H4 (cell line): Measurements from ENCODE around the gene TAAR8. TPM values are rescaled to one million over a fixed set of nuclear protein-coding genes. Genes with fewer than 3 reads are reported as not detected.
"Not testable (repeated sequence)": the region's sequence is repeated elsewhere in the genome, so short reads cannot be mapped to it uniquely, and the experiment has no call there.

ENCODE experiments used
- DNase-seq: peaks from one replicate; pipeline ENCODE4 v3.0.0-alpha.2; 2015; ENCODE audit warnings: low spot score
- total RNA-seq: library from RNA; depleted of rRNA; stranded (reverse); fragments of >200 nt; shearing (Covaris generic); gene quantifications from 2 replicates; pipeline ENCODE4 v1.2.3, GENCODE V29; 2014; rRNA removed

Gene TAAR8
- not detected in 2 replicates for total RNA-seq

GRCh38 chr6:132552372-132552771 is at the start of gene TAAR8:
TAAR8 (plus strand) TSS chr6:132552672; CDS start chr6:132552693, 21 bp downstream.
- DNase-seq, result no peak

GRCh38 chr6:132504757-132505156 is 47.7 kb upstream of the TAAR8 start:
- no peak for DNase-seq

GRCh38 chr6:132505158-132505557 is 47.3 kb upstream of the TAAR8 start:
- no peak for DNase-seq

GRCh38 chr6:132506461-132506860 is 46.0 kb upstream of the TAAR8 start:
- DNase-seq, result no peak

- no peak for DNase-seq
Measured at GRCh38 chr6:132506869-132507808, 45.3 kb upstream of the TAAR8 start.

- no peak for DNase-seq
Measured at GRCh38 chr6:132511210-132511830, 41.2 kb upstream of the TAAR8 start.

- DNase-seq, result no peak
Measured at GRCh38 chr6:132511831-132512220, 40.6 kb upstream of the TAAR8 start.

- DNase-seq, result no peak
Measured at GRCh38 chr6:132512342-132512637, 40.2 kb upstream of the TAAR8 start.

- peak; percentile 60 for DNase-seq
Measured at GRCh38 chr6:132512638-132513632, 39.5 kb upstream of the TAAR8 start, which contains the start of gene STX7. STX7 (minus strand) TSS chr6:132513116; CDS start chr6:132503530, 9,586 bp downstream.

- no peak for DNase-seq
Measured at GRCh38 chr6:132513831-132514545, 38.5 kb upstream of the TAAR8 start.

- DNase-seq, result no peak
Measured at GRCh38 chr6:132515386-132515785, 37.1 kb upstream of the TAAR8 start.

- DNase-seq, result no peak
Measured at GRCh38 chr6:132520953-132521352, 31.5 kb upstream of the TAAR8 start.

GRCh38 chr6:132524646-132525045 is 27.8 kb upstream of the TAAR8 start:
- DNase-seq, result no peak

- DNase-seq, result no peak
Measured at GRCh38 chr6:132525866-132526265, 26.6 kb upstream of the TAAR8 start.

- DNase-seq, result no peak
Measured at GRCh38 chr6:132526461-132526860, 26.0 kb upstream of the TAAR8 start.

GRCh38 chr6:132527791-132528190 is 24.7 kb upstream of the TAAR8 start:
- no peak for DNase-seq

- peak; percentile 15 for DNase-seq
Measured at GRCh38 chr6:132530293-132530974, 22.0 kb upstream of the TAAR8 start.

- not testable (repeated sequence) for DNase-seq
Measured at GRCh38 chr6:132534546-132534945, 17.9 kb upstream of the TAAR8 start.

- no peak for DNase-seq
Measured at GRCh38 chr6:132537145-132537544, 15.3 kb upstream of the TAAR8 start.

GRCh38 chr6:132537977-132538376 is 14.5 kb upstream of the TAAR8 start, which contains the start of gene TAAR9:
TAAR9 (plus strand) TSS chr6:132538277; CDS start chr6:132538290, 13 bp downstream.
- no peak for DNase-seq
